Sigmoid colon (tissue), 4 donors: ENCODE results near the gene PALMD.

Experiments
- CTCF ChIP-seq, 4 experiments: fragments of 450-650 bp in 3 of 4; fragments of 200-600 bp in 1 of 4; IDR thresholded peaks; one replicate each; pipeline ENCODE4 v1.5.1; 2016 to 2019; ENCODE audit warnings: antibody characterized with exemption in 4 of 4, mild to moderate bottlenecking in 3 of 4, moderate library complexity in 2 of 4
- POLR2AphosphoS5 ChIP-seq, 4 donors: sonication (generic); formaldehyde crosslinking; IDR thresholded peaks; one replicate each; pipeline ENCODE4 v1.6.1; 2017; ENCODE audit warnings: antibody characterized with exemption in 4 of 4

GRCh38 chr1:99660496-99660895 is 14.6 kb downstream of the PALMD start:
- TF ChIP-seq CTCF (IDR thresholded peaks at IDR 0.05) (no peak), POLR2AphosphoS5 (IDR thresholded peaks at IDR 0.05) (no peak)
